ENCODE results near the gene KLK3. TPM values are rescaled to one million over a fixed set of nuclear protein-coding genes. Genes with fewer than 3 reads are reported as not detected.

Gene KLK3
- total and polyA plus RNA-seq, 8 donors: 0.05 to 0.27 TPM; not detected in 6

DNA sequence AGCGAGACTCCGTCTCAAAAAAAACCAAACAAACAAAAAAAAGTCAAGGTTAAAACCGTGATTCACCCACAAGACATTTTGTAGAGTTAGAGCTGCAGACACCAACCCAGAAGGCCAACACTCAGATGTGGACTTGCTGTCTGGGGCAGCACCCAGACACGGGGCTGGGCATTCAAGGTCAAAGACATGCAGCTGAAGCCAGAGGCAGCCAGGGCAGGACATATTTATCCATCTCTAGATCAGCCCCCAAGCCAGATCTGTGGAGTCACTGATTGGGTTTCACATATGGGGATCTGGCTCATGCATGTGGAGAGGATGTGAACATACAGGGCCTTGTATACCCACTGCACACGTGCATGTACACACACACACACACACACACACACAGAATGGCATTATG, 24.9 kb upstream of the KLK3 start:
- peaks cover 0 to 4% (median 0%) of the 10 kb centered on the region in 3 donors for H3K4me1 ChIP-seq
- FAIRE-seq (no peak), ATAC-seq (peak in 3 of 4 donors; percentile 30 to 84 (median 49)), DNase-seq (no peak)
- 34 to 44% methylated on average over 5 of the region's 5 CpGs for WGBS, 2 donors
- H3K9me3 ChIP-seq: no peaks in the 10 kb centered on the region
- no peak overlapping the region for H3K27ac ChIP-seq
- H3K27me3 ChIP-seq: no peaks in the 10 kb centered on the region
- no peaks in the 10 kb centered on the region for H3K36me3 ChIP-seq
- intact Hi-C loops (cut with DNase I): no loop called here
- TF ChIP-seq CTCF (IDR thresholded peaks at IDR 0.05): no peak
- H3K4me3 ChIP-seq: no peak overlapping the region

GRCh38 chr19:50830266-50831025, 24.3 kb upstream of the KLK3 start:
- intact Hi-C loops (cut with DNase I): no loop called here
- no peaks in the 10 kb centered on the region for H3K36me3 ChIP-seq
- H3K9me3 ChIP-seq: no peaks in the 10 kb centered on the region
- no peak for DNase-seq
- no peak for TF ChIP-seq CTCF (IDR thresholded peaks at IDR 0.05)
- H3K4me3 ChIP-seq: no peak overlapping the region
- H3K27me3 ChIP-seq: no peaks in the 10 kb centered on the region
- no peaks in the 10 kb centered on the region for H3K4me1 ChIP-seq
- ATAC-seq: peak in 1 of 4 donors; percentile 23
- WGBS, 2 donors: 54 to 58% methylated on average over 17 of the region's 17 CpGs
- FAIRE-seq: no peak
- no peak overlapping the region for H3K27ac ChIP-seq

- intact Hi-C loops (cut with DNase I): no loop called here
- Histone ChIP-seq H3K27ac (no peak overlapping the region), H3K27me3 (no peaks in the 10 kb centered on the region), H3K9me3 (no peaks in the 10 kb centered on the region), H3K4me1 (no peaks in the 10 kb centered on the region), H3K4me3 (no peak overlapping the region), H3K36me3 (no peaks in the 10 kb centered on the region)
- no peak for FAIRE-seq
- no peak for TF ChIP-seq CTCF (IDR thresholded peaks at IDR 0.05)
- ATAC-seq: no peak
- 79 to 82% methylated on average over 7 of the region's 7 CpGs for WGBS, 2 donors
- no peak for DNase-seq
These were observed 23.7 kb upstream of the KLK3 start for GRCh38 chr19:50831026-50831396.

- no peak overlapping the region for H3K4me3 ChIP-seq
- no peak for FAIRE-seq
- 91% methylated on average over 8 of the region's 8 CpGs for WGBS, 2 donors
- TF ChIP-seq CTCF (IDR thresholded peaks at IDR 0.05): no peak
- no peaks in the 10 kb centered on the region for H3K4me1 ChIP-seq
- ATAC-seq: no peak
- H3K27me3 ChIP-seq: no peaks in the 10 kb centered on the region
- no peak overlapping the region for H3K27ac ChIP-seq
- intact Hi-C loops (cut with DNase I): no loop called here
- H3K36me3 ChIP-seq: no peaks in the 10 kb centered on the region
- no peak for DNase-seq
- no peaks in the 10 kb centered on the region for H3K9me3 ChIP-seq
These were observed 22.0 kb upstream of the KLK3 start for GRCh38 chr19:50832666-50833065.

- H3K36me3 ChIP-seq: no peaks in the 10 kb centered on the region
- no peaks in the 10 kb centered on the region for H3K9me3 ChIP-seq
- ATAC-seq (no peak), FAIRE-seq (no peak), DNase-seq (no peak)
- no peak for TF ChIP-seq CTCF (IDR thresholded peaks at IDR 0.05)
- H3K4me3 ChIP-seq: no peak within 1 kb of the TSS
- no peaks in the 10 kb centered on the region for H3K4me1 ChIP-seq
- H3K27ac ChIP-seq: no peak within 1 kb of the TSS
- intact Hi-C loops (cut with DNase I): no loop called here
- H3K27me3 ChIP-seq: no peaks in the 10 kb centered on the region
- 48 to 58% methylated on average over 8 of the region's 8 CpGs for WGBS, 2 donors
These were observed 21.5 kb upstream of the KLK3 start, which contains the start of gene KLK15 for GRCh38 chr19:50833117-50833801. Gene KLK15 (minus strand): TSS chr19:50833574. CDS start chr19:50831492, 2,082 bp downstream.

Data from pancreas (tissue), 10 donors.